ENCODE data around the gene PRR19. TPM values are rescaled to one million over a fixed set of nuclear protein-coding genes. Genes with fewer than 3 reads are reported as not detected.
"Not testable (repeated sequence)": the region's sequence is repeated elsewhere in the genome, so short reads cannot be mapped to it uniquely, and the experiment has no call there.

Gene PRR19
- total RNA-seq, 2 donors from 2014 or later = 0.29 to 0.86 TPM

- DNase-seq (no peak), ATAC-seq (replicated peaks in 1 of 2) (no peak)
- Mint-ChIP-seq H3K4me1 (ENCODE audit: low read depth) (peaks cover 3% of the 10 kb centered on the region), H3K9me3 (no peaks in the 10 kb centered on the region), H3K36me3 (ENCODE audit: insufficient read depth in 2 of 2) (peaks cover 0 to 2% of the 10 kb centered on the region in 2 donors), H3K4me3 (no peak overlapping the region), H3K27ac (no peak overlapping the region), H3K27me3 (ENCODE audit: low read depth) (no peaks in the 10 kb centered on the region)
These were observed 32.2 kb downstream of the PRR19 start for GRCh38 chr19:42333975-42334696.

DNA sequence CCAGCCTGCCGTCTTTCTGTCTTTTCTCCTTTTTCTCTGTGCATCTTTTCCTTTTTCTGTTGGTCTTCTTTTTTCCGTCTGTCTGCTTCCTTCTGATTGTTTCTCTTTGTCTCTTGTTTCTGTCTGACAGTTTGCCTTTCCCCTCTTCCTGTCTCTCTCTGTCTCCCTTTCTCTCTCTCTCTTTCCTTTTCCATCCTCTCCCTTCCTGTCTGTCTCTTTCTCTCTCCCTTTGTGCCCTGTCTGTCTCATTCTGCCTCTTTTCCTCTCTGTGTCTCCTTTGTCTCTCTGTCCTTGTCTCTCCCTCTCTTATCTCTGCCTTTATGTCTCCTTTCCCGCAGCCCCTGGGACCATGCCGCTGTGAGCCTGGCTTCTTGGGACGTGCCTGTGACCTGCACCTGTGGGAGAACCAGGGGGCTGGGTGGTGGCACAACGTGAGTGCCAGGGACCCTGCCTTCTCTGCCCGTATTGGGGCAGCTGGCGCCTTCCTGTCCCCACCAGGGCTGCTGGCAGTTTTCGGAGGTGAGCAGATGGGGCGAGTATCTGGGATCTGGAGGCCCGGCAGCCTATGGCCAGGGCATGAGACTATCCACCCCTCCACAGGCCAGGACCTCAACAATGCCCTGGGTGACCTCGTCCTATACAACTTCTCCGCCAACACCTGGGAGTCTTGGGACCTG lies 32.9 kb downstream of the PRR19 start:
- ATAC-seq (replicated peaks in 1 of 2) = no peak
- no peaks in the 10 kb centered on the region for H3K27me3 Mint-ChIP-seq (ENCODE audit: low read depth)
- DNase-seq = no peak
- peaks cover 0 to 2% of the 10 kb centered on the region in 2 donors for H3K36me3 Mint-ChIP-seq (ENCODE audit: insufficient read depth in 2 of 2)
- no peak overlapping the region for H3K4me3 Mint-ChIP-seq
- no peaks in the 10 kb centered on the region for H3K9me3 Mint-ChIP-seq
- no peak overlapping the region for H3K27ac Mint-ChIP-seq
- peaks cover 5% of the 10 kb centered on the region for H3K4me1 Mint-ChIP-seq (ENCODE audit: low read depth)

GRCh38 chr19:42335374-42335936 lies 33.5 kb downstream of the PRR19 start:
- ATAC-seq (replicated peaks in 1 of 2) (no peak), DNase-seq (no peak)
- Mint-ChIP-seq H3K27ac (no peak overlapping the region), H3K4me1 (ENCODE audit: low read depth) (peaks cover 5% of the 10 kb centered on the region), H3K36me3 (ENCODE audit: insufficient read depth in 2 of 2) (peaks cover 0 to 2% of the 10 kb centered on the region in 2 donors), H3K9me3 (no peaks in the 10 kb centered on the region), H3K4me3 (no peak overlapping the region), H3K27me3 (ENCODE audit: low read depth) (no peaks in the 10 kb centered on the region)

DNA sequence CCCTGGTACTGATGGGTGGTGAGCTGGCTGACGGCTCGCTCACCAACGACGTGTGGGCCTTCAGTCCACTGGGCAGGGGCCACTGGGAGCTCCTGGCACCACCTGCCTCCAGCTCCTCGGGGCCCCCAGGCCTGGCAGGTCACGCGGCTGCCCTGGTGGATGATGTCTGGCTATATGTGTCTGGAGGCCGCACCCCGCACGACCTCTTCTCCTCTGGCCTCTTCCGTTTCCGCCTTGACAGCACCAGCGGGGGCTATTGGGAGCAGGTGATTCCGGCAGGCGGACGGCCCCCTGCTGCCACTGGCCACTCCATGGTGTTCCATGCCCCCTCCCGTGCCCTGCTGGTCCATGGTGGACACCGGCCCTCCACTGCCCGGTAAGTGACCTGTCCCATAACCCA lies 34.0 kb downstream of the PRR19 start:
- ATAC-seq (replicated peaks in 1 of 2) (no peak), DNase-seq (no peak)
- no peaks in the 10 kb centered on the region for H3K9me3 Mint-ChIP-seq
- no peak overlapping the region for H3K27ac Mint-ChIP-seq
- H3K36me3 Mint-ChIP-seq (ENCODE audit: insufficient read depth in 2 of 2) = peaks cover 0 to 2% of the 10 kb centered on the region in 2 donors
- H3K27me3 Mint-ChIP-seq (ENCODE audit: low read depth) = no peaks in the 10 kb centered on the region
- H3K4me3 Mint-ChIP-seq = no peak overlapping the region
- peaks cover 5% of the 10 kb centered on the region for H3K4me1 Mint-ChIP-seq (ENCODE audit: low read depth)

GRCh38 chr19:42339126-42339860 lies 37.4 kb downstream of the PRR19 start:
- ATAC-seq (replicated peaks in 1 of 2); H3K27me3 Mint-ChIP-seq (ENCODE audit: low read depth); H3K9me3 Mint-ChIP-seq; H3K36me3 Mint-ChIP-seq (ENCODE audit: insufficient read depth in 2 of 2); H3K4me3 Mint-ChIP-seq; H3K4me1 Mint-ChIP-seq (ENCODE audit: low read depth); H3K27ac Mint-ChIP-seq; DNase-seq: not testable (repeated sequence)

DNA sequence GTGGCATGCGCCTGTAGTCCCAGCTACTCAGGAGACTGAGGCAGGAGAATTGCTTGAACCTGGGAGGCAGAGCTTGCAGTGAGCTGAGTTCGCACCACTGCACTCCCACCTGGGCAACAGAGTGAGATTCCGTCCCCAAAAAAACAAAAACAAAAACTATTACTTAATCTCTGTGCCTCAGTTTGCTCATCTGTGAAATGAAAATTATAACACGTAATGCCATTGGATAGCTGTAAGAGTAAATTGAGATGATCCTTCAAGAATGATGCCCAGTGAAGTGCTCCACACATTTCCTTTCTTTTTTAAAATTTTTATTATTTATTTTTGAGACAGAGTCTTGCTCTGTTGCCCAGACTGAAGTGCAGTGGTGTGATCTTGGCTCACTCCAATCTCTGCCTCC lies 38.0 kb downstream of the PRR19 start:
- DNase-seq; H3K9me3 Mint-ChIP-seq; H3K27me3 Mint-ChIP-seq (ENCODE audit: low read depth); H3K4me3 Mint-ChIP-seq; H3K27ac Mint-ChIP-seq; H3K4me1 Mint-ChIP-seq (ENCODE audit: low read depth); H3K36me3 Mint-ChIP-seq (ENCODE audit: insufficient read depth in 2 of 2); ATAC-seq (replicated peaks in 1 of 2): not testable (repeated sequence)

- ATAC-seq (replicated peaks in 1 of 2) = no peak
- Mint-ChIP-seq H3K36me3 (ENCODE audit: insufficient read depth in 2 of 2) (peaks cover 0 to under 1% of the 10 kb centered on the region in 2 donors), H3K27ac (no peak overlapping the region), H3K9me3 (no peaks in the 10 kb centered on the region), H3K4me1 (ENCODE audit: low read depth) (peaks cover 5% of the 10 kb centered on the region), H3K27me3 (ENCODE audit: low read depth) (no peaks in the 10 kb centered on the region), H3K4me3 (no peak overlapping the region)
- no peak for DNase-seq
These were observed 41.6 kb downstream of the PRR19 start for GRCh38 chr19:42343344-42344110.

- no peaks in the 10 kb centered on the region for H3K27me3 Mint-ChIP-seq (ENCODE audit: low read depth)
These were observed 42.5 kb downstream of the PRR19 start for GRCh38 chr19:42344336-42344893.

GRCh38 chr19:42345191-42345812 lies 43.4 kb downstream of the PRR19 start:
- Mint-ChIP-seq H3K4me3 (no peak overlapping the region), H3K36me3 (ENCODE audit: insufficient read depth in 2 of 2) (no peaks in the 10 kb centered on the region), H3K4me1 (ENCODE audit: low read depth) (no peaks in the 10 kb centered on the region), H3K27ac (no peak overlapping the region), H3K9me3 (no peaks in the 10 kb centered on the region), H3K27me3 (ENCODE audit: low read depth) (no peaks in the 10 kb centered on the region)
- ATAC-seq (replicated peaks in 1 of 2) (no peak), DNase-seq (no peak)

More at GRCh38 chr19:42344336-42344893, 42.5 kb downstream of the PRR19 start:
- H3K36me3 Mint-ChIP-seq (ENCODE audit: insufficient read depth in 2 of 2) = no peaks in the 10 kb centered on the region
- H3K4me3 Mint-ChIP-seq = no peak overlapping the region
- no peak overlapping the region for H3K27ac Mint-ChIP-seq
- ATAC-seq (replicated peaks in 1 of 2) (no peak), DNase-seq (no peak)
- H3K9me3 Mint-ChIP-seq = no peaks in the 10 kb centered on the region
- peaks cover 3% of the 10 kb centered on the region for H3K4me1 Mint-ChIP-seq (ENCODE audit: low read depth)

DNA sequence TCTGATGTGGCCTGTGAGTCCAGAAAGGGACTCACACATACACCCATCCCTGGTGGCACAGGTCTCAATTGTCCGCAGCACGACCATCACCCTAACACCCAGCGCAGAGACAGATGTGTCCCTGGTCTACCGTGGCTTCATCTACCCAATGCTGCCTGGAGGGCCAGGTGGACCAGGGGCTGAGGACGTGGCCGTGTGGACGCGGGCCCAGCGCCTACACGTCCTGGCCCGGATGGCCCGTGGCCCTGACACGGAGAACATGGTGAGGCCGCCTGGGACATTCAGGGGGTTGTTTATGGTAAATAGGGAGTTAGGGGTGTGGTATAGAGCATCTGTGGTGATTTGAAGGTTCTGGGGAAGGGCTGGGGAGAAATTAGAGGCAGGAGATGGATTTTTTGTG lies 46.3 kb downstream of the PRR19 start:
- H3K36me3 Mint-ChIP-seq (ENCODE audit: insufficient read depth in 2 of 2) = no peaks in the 10 kb centered on the region
- no peaks in the 10 kb centered on the region for H3K9me3 Mint-ChIP-seq
- no peak overlapping the region for H3K4me3 Mint-ChIP-seq
- DNase-seq = no peak
- no peak overlapping the region for H3K27ac Mint-ChIP-seq
- H3K4me1 Mint-ChIP-seq (ENCODE audit: low read depth) = no peaks in the 10 kb centered on the region
- no peaks in the 10 kb centered on the region for H3K27me3 Mint-ChIP-seq (ENCODE audit: low read depth)
- no peak for ATAC-seq (replicated peaks in 1 of 2)

- Mint-ChIP-seq H3K27me3 (ENCODE audit: low read depth) (no peaks in the 10 kb centered on the region), H3K27ac (no peak overlapping the region), H3K4me1 (ENCODE audit: low read depth) (no peaks in the 10 kb centered on the region), H3K4me3 (no peak overlapping the region), H3K36me3 (ENCODE audit: insufficient read depth in 2 of 2) (no peaks in the 10 kb centered on the region), H3K9me3 (no peaks in the 10 kb centered on the region)
- ATAC-seq (replicated peaks in 1 of 2) = no peak
- DNase-seq = no peak
These were observed 47.6 kb downstream of the PRR19 start for GRCh38 chr19:42349378-42350107.

All from activated T-cell treated with anti-CD3 and anti-CD28 coated beads, Interleukin-2, amount 50 U/mL, for 72 hours (primary cell).